ENCODE results near the gene EPHB2. TPM values are rescaled to one million over a fixed set of nuclear protein-coding genes. Genes with fewer than 3 reads are reported as not detected.

The EPHB2 gene
- polyA plus RNA-seq, 2 of the 4 experiments (the other 2 are of a cell fraction): 13.0 to 35.3 TPM

GRCh38 chr1:22869325-22869724 is 158.7 kb downstream of the EPHB2 start:
- CTCF ChIA-PET: interaction anchor here (1.1 to 1.5 kb wide), 3 partner anchors 7 to 19 kb away, joined by 3 to 4 read pairs (median 3); no protein-coding TSS in a partner anchor
- DNase-seq (ENCODE audit: low read depth in 1 of 2, low spot score in 1 of 2): no peak
- Histone ChIP-seq H3K9me3 (peaks cover 3% of the 10 kb centered on the region; the same call in 1 of the 3 replicates), H3K4me2 (no peak overlapping the region), H3K27ac (no peak overlapping the region), H3K4me1 (no peaks in the 10 kb centered on the region), H3K4me3 (no peak overlapping the region)
- POLR2A ChIA-PET: no interaction called here
- FAIRE-seq: no peak
- whole genome bisulfite sequencing (ENCODE audit: missing lambda C conversion rate): 93% methylated on average over 1 of the region's 1 CpG
- TF ChIP-seq HDAC2 (IDR thresholded peaks at IDR 0.05): no peak
- TF ChIP-seq ZFP36 (IDR thresholded peaks at IDR 0.05; ENCODE audit: borderline replicate concordance, partially characterized antibody): peak; percentile 76
- TF ChIP-seq ZC3H11A (IDR thresholded peaks at IDR 0.05): no peak
- ATAC-seq: no peak

DNA sequence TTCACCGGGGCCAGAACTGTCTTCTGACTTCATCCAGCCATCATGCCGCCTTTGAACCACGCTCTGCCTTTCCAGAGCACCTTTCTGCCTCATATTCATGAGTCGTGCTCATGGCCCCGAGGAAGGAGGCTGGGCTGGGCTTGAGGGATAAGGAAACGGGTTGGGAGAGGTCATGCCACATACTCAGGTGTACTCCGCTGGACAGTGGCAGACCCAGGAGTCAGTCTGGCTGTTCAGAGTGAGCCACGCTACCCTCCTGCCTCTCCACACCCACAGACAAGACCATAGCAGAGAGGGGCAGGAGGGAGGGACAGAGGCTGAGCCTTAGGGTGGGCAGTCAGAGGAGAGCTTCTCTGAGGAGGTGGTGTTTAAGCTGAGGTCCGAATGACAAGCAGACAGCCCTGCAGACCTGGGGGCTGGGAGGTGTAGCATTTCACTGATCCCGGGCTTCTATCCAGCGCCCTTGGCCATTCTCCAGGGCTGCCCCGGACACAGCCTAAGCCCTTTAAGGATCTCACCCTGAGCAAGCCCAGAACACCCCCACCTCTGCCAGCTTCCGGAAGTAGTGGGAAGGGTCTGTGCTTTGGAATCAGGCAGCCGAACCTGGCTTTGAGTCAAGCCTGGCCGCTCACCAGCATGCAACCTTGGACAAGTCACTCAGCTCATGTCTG is 159.7 kb downstream of the EPHB2 start:
- TF ChIP-seq RAD21 (conservative IDR thresholded peaks at IDR 0.05 in 1 of 2, IDR thresholded peaks at IDR 0.05 in 1 of 2) (no peak), GATA3 (IDR thresholded peaks at IDR 0.05; ENCODE audit: borderline replicate concordance) (no peak), E2F6 (IDR thresholded peaks at IDR 0.05; ENCODE audit: borderline replicate concordance, low read depth) (no peak), HES2 (IDR thresholded peaks at IDR 0.05) (no peak), NPAS2 (CRISPR knock-in tag; IDR thresholded peaks at IDR 0.05; ENCODE audit: borderline replicate concordance) (no peak), USF2 (IDR thresholded peaks at IDR 0.05) (no peak), MAFK (IDR thresholded peaks at IDR 0.05; ENCODE audit: partially characterized antibody) (no peak), EHF (CRISPR knock-in tag; IDR thresholded peaks at IDR 0.05) (no peak), KDM5A (IDR thresholded peaks at IDR 0.05) (no peak), ZSCAN20 (CRISPR knock-in tag; IDR thresholded peaks at IDR 0.05) (no peak), HDAC2 (IDR thresholded peaks at IDR 0.05) (no peak), REST (IDR thresholded peaks at IDR 0.05) (no peak), ZC3H11A (IDR thresholded peaks at IDR 0.05) (no peak), NFE2L2 (conservative IDR thresholded peaks at IDR 0.05; ENCODE audit: low read length) (no peak), BCL3 (IDR thresholded peaks at IDR 0.05) (no peak), HOXA7 (CRISPR knock-in tag; IDR thresholded peaks at IDR 0.05) (no peak), JUN (IDR thresholded peaks at IDR 0.05) (no peak), CHD4 (IDR thresholded peaks at IDR 0.05; ENCODE audit: borderline replicate concordance) (no peak), RARB (CRISPR knock-in tag; IDR thresholded peaks at IDR 0.05) (no peak), HEYL (CRISPR knock-in tag; IDR thresholded peaks at IDR 0.05) (no peak)
- Histone ChIP-seq H3K9me3 (peaks cover 3% of the 10 kb centered on the region; the same call in 1 of the 3 replicates), H3K4me1 (no peaks in the 10 kb centered on the region), H3K4me3 (no peak overlapping the region), H3K27ac (no peak overlapping the region), H3K4me2 (no peak overlapping the region)
- FAIRE-seq (no peak), DNase-seq (ENCODE audit: low read depth in 1 of 2, low spot score in 1 of 2) (no peak), ATAC-seq (no peak)
- 80% methylated on average over 12 of the region's 15 CpGs for WGBS (ENCODE audit: missing lambda C conversion rate)
- CTCF ChIA-PET: interaction anchor here (1.1 to 1.5 kb wide), 3 partner anchors 8 to 18 kb away, joined by 3 to 4 read pairs (median 3); no protein-coding TSS in a partner anchor
- POLR2A ChIA-PET: no interaction called here
